ENCODE data around the gene SLC7A6.

Gene SLC7A6

DNA sequence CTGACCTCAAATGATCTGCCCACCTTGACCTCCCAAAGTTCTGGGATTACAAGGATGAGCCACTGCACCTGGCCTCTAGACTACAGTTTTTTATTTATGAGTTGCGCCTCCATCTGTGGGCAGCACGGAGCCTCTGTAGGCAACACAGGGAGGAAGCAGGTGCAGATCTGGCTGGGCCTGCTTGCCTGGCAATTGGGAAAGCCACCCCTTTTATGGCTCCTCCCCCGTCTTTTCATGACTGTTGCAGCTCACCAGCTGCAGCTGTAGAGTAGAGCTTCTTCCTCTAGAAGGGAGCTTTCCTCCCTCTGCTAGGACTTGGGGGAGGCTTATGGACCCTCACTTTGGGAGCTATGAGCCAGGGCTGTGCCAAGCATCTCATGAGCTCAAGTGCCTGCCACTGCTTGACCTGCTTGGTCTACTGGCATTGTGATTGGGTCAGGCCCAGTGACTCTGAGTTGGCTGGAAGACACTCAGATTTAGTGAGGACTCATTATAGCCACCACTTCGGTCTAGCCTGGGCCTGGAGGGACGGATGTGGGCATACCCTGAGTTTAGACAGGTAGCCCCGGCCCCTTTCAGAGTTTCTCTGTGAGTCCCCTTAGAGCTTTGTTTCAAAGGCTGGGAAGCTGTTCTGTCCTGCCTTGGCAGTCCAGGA is 6.9 kb upstream of the SLC7A6 start:
- DNase-seq (ENCODE audit: low read depth): no peak

DNA sequence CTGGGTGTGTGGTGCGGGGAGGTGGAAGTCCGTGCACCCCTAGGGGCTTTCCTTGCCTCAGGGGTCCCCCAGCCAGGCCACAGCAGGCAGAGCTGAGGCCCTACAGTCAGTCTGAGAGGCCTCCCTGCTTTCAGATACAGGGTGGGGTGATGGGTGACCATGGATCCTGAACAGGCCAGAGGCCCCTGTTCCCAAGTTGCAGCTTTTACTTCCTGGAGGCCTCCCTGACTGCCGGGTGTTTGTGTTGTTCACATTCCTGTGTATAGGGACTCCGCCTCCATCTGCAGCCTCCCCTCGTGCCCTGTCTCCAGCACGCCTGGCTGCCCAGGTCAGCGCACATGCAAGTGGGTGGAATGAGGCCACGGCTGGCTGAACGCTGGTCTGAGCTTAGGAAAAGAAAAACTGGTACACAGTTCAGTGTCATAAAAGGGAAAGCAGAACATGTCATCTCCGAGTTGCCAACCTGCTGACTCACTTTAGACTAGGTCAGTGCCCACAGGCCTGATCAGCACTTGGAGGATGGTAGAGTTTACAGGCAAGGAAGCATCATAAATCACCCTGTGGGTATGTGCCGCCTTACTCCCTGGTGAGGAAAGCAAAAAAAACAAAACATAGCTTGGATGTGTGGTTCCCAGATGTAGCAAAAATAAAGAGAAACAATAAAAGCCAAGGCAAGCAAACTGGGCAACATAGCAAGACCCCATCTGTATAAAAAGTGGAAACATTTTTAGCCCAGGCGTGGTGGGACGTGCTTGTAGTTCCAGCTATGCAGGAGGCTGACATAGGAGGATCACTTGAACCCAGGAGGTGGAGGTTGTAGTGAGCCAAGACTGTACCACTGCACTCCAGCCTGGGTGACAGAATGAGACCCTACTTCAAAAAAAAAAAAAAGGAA is 6.2 kb upstream of the SLC7A6 start:
- no peak for DNase-seq (ENCODE audit: low read depth)

DNA sequence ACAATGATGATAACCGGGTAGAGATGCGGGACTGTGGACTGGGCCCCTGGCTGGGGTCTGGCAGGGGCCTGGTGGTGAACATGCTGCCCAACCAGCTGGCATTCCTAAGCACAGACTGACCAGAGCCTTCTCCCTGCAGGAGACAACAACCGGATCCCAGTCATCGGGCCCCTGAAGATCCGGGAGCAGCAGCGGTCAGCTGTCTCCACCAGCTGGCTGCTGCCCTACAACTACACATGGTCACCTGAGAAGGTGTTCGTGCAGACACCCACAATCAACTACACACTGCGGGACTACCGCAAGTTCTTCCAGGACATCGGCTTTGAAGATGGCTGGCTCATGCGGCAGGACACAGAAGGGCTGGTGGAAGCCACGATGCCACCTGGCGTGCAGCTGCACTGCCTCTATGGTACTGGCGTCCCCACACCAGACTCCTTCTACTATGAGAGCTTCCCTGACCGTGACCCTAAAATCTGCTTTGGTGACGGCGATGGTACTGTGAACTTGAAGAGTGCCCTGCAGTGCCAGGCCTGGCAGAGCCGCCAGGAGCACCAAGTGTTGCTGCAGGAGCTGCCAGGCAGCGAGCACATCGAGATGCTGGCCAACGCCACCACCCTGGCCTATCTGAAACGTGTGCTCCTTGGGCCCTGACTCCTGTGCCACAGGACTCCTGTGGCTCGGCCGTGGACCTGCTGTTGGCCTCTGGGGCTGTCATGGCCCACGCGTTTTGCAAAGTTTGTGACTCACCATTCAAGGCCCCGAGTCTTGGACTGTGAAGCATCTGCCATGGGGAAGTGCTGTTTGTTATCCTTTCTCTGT is 5.1 kb upstream of the SLC7A6 start:
- no peak for DNase-seq (ENCODE audit: low read depth)

DNA sequence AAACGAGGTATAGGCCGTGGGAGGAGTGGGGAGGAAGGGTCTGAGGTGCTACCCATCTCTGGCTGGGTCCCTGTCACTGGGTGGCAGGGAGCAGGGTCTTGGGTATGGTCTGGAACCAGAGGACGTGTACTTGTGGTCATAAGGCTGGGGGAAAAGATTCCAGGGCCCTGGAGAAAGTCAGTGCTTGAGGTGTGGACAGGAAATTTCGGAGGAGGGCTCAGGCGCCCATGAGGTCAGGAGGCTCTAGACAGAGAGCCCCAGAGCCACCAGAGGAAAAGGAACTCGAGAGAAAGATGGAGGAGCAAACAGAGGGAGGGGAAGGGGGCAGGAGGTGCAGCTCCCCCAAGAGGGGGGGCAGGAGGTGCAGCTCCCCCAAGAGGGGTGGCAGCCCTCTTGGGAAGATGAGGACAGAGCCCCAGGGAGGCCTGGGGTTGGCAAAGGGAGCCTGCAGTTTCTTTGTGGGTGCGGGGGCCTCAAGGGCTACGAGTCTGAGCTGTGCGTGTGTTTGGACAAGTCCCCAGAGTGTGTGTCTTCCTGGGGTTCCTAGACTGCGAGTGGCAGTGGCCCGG is 683 bp upstream of the SLC7A6 start:
- DNase-seq (ENCODE audit: low read depth): no peak

DNA sequence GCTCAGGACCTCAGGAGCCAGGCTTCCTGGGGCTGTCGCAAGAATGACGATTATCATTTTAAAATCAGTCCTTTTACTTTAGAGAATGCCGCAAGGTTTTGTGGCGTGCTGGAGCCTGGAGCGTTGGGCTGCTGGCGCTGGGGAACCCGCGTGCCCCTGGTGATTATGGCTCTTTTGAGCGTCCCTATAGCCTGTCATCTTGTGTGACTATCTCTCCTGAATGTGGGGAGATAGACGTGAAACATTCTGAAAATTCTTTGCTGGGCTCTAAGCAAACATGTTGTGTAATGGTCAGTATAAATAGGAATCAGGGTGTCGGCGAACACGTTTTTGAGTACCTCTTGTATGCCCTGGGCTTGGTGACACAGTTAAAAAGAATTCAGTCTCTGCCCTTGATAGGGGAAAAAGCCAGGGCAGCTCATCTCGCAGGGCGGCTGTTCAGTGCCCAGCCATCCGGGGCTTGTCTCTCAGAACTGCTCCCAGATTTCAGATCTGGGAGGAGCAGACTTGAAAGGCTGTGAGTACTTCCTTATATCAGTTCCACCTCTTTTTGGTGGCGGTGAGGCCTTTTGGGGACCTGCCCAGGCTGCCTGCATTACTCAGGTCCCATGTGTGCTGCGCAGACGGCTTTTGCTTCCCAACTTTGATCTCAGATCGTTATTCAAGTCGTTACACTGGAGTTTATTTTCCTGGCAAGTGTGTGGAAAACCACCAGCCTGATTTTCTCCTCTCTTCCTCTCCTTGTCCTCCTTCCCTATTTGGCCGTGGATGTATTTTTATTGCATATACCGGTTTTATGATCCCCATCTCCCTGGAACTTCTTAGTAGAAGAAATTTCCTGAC is 973 bp downstream of the SLC7A6 start:
- DNase-seq (ENCODE audit: low read depth): no peak

DNA sequence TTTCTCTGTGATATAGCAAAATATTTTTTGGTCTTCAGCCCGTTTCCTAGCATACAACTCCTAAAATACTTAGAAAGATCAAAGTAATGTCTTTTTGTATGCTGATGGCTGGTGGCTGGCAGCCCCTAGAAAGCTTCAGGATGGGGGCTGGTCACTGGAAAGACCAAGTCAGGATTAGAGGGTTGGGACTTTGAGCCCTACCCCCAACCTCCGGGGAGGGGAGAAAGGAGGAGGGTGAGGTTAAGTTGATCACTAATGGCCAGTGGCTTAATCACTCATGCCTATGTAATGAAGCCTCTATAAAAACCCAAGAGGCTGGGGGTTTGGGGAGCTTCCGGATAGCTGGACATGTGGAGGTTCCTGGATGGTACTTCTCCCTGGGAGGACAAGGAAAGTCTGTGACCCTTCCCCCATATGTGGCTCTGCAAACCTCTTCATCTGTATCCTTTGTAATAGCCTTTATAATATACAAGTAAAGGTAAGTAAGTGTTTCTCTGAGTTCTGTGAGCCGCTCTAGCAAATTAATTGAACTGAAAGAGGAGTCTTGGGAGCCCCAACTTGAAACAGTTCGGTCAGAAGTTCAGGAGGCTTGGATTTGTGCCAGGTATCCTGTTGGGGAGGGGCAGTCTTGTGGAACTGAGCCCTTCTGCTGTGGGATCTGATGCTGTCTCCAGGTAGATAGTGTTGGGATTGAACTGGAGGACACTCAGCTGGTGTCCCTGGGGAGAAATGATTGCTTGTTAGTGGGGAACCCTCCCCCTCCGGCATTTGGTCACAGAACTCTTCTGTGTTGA is 3.5 kb downstream of the SLC7A6 start:
- DNase-seq (ENCODE audit: low read depth): no peak

DNA sequence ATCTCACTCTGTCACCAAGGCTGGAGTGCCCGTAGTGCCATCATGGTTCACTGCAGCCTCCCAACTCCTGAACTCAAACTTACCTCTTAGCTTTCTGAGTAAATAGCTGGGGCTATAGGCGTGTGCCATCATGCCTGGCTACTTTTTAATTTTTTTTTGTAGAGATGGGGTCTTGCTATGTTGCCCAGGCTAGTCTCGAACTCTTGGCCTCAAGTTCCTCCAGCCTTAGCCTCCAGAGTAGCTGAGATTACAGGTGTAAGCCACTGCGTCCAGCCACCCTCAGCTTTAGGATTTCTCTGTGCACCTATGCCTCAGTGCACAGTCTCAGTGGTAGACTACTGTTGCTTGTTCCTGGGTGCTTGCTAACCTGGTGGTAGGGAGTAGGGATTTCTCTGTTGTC is 5.5 kb downstream of the SLC7A6 start:
- no peak for DNase-seq (ENCODE audit: low read depth)

DNA sequence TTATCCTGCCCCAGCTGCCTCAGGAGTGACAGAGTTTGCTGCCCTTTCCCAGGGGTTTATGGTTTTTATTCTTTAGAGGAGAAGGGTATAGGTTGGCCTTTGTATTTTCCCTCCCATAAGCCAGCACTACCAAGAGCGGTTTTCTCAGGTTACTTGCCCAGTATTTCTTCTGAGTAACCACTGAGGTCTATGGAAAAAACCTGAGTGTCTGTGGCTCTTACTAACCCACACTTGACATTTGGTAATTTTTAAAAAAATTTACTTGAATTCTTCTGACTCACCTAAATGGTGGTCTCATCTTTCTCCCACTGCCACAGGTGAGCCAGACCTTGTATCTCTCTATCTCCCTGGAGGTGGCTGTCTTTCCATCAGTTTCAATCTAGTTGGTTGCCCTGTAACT is 6.0 kb downstream of the SLC7A6 start:
- DNase-seq (ENCODE audit: low read depth): no peak

DNA sequence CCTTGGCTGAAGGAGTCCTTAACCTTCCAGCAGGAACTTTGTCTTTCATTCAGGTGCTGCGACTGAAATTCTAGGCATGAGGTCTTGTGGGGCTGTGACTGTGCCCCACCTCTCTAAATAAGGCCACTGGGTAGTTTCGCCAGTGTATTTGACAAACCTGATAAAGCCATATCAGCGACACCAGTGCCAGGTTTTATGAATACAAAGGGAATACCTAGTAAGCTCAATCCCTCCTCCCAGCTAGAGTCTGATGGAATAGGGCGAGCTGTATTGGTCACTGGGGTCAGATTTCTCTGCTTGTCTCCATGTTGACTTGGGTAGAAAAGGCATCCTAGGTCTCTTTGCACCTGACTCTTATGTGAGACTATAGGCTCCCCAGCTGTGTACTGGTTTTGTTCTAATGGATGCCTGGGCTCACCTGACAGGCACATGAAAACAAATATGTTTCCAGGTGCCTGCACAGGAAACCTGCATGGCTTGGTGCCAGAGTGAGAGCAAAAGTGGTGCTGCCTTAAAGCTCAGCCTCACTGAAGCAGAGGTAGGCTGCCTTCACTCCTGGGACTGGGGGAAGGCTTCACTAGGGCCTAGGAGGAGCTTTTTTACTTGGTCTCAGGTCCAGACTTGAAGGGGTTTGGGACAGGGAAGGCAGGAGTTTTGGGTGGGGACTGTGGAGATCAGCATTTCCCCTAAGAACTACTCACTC is 8.3 kb downstream of the SLC7A6 start:
- DNase-seq (ENCODE audit: low read depth): no peak

DNA sequence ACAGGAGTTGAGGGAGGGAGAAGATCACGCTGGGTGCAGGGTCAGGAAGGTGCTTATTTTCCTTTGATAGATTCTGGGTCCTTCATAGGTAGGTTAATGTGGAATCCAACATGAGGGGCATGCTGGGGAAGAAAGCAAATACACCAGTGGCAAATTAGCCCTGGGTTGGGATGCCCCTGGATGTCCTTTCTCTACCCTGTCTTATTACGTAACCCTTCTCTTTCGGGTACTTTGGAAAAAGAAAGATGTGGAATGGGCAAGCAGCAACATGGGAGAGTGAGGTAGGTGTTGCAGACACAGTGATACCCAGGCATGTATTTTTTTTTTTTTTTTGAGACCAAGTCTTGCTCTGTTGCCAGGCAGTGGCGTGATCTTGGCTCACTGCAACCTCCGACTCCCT is 9.1 kb downstream of the SLC7A6 start:
- no peak for DNase-seq (ENCODE audit: low read depth)

DNA sequence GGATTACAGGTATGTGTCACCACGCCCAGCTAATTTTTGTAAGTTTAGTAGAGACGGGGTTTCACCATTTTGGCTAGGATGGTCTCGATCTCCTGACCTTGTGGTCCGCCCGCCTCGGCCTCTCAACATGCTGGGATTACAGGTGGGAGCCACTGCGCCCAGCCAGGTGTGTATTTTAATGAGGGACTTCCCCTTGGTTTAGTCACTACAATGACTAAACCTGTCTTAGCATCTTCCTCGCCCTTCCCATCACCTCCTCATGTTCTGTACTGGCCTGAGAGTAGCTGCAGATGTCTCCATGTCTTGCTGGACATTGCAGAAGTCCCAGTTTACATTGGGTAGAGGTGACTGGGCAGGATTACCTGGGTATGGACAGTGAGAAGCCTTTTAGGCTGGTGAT is 9.6 kb downstream of the SLC7A6 start:
- DNase-seq (ENCODE audit: low read depth): no peak

DNA sequence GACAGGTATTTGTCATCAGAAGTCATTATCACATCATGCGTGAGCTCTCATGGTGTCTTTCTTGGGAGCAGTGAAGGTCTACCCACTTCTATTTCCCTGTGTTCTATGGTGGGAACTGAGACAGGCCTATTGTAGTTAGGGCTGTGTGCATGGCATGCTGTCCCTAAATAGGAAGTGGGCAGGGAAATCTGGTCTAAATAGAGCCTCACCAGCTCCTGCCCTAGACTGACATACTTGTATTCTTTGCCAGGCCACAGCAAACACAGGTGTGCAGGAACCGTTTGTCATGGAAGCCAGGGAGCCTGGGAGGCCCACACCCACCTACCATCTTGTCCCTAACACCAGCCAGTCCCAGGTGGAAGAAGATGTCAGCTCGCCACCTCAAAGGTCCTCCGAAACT is 10.1 kb downstream of the SLC7A6 start:
- DNase-seq (ENCODE audit: low read depth): no peak

DNA sequence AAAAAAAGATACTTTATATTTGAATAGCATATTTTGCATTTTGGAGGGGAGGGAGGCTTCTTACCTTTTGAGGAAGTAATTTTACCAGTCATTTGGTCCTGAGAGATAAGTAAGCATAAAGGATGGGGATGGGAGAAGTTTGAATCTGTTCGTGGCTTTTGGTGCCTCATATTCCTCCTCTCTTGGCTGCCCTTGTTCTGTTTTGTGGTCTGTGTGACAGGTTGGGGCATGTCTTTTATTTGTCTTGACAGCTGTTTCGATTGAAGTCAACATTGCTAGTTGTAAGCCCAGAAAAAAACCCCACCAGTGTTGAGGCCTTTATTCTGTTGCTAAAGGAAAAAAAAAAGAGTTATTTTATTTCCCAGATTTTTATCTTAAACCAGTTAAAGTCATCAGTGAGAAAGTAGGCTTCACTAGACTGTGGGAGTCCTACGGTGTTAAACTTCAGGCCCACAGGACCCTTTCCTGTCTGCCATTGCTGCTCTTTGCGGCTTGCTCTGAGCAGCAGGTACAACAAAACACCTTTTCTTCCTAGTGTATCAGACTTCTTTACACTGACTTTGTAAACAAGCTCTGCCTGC is 11.4 kb downstream of the SLC7A6 start:
- no peak for DNase-seq (ENCODE audit: low read depth)

DNA sequence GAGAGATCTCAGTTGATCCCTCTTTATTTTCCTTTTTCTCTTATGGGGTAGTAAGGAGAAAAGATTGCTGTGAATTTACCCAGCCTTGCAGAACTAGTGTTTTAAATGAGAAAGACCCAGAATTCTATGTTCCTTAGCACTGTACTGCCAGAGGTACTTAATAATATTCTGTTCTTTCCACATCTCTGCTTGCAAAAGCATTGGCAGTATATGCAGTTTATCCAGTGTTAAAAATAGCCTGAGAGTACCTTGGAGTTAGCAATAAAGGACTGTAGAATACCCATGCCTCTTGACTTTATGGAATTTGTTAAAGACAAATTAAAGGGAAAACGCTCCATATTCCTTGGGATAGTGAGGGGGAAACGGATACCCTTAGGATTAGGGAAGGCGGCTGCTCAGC is 11.9 kb downstream of the SLC7A6 start:
- no peak for DNase-seq (ENCODE audit: low read depth)

DNA sequence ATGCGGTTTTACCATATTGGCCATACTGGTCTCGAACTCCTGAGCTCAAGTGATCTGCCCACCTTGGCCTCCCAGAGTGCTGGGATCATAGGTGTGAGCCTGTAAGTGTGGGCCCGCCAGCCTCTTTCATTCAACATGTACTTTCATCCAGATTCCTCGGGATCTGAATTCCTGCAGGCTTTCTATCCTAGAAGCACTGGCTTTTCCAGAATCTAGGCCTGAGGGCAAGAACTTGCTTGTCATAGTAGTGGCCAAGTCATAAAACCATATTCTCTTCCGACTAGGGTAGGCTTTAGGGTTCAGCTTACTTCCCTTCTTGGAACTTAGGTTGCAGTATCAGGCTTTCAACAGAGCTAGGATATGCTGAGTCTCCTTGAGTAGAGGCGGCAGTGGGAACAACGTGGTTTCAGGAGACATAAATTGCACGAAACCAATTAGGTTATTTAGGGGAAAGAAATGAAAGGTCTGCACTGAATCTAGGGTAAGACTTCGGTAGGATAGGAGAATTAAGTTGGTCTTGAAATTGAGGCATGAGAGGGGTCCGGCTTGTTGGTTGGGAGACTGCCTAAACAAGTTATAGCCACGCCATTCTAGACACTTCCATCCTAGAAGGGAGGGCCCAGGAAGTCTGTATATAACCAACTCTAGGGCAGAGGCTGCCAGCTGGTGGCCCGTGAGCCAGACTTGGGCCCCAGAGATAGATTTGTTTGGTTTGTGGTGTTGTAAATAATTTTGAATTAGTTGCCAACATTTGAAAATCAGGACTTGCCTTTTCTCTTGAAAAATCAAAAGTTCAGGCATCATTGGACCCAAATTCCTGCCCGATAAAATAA is 15.6 kb downstream of the SLC7A6 start:
- DNase-seq (ENCODE audit: low read depth): no peak

DNA sequence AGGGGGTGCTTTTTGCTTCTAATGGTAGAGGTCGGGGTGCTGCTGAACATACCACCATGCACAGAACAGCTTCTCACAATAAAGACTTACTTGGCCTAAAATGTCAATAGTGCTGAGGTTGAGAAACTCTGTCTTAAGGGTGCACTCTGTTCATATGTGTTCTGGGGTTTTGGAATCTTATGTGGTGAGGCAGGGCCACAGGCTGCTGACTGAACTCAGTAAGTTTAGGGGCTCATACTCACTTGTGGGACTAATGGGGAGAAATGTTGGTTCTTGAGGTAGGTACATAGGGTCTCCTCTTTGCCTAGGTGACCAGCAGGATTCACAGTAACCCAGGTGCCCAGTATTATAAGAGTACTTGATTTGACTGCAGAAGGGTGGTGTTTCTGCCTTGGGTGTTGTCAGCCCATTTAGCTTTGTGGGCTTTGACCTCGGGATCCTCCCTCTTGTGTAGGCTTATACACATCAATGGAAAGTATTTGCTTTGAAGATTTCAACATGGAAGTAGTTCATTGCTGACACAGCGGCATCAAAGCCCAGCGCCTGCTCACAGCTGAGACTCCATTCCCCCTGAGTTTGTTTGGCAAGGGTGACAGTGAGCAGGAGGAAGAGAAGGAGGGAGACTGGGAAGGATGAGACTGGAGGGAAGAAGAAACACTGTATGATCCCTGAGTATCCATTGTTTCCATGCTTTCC is 17.2 kb downstream of the SLC7A6 start:
- DNase-seq (ENCODE audit: low read depth): no peak

DNA sequence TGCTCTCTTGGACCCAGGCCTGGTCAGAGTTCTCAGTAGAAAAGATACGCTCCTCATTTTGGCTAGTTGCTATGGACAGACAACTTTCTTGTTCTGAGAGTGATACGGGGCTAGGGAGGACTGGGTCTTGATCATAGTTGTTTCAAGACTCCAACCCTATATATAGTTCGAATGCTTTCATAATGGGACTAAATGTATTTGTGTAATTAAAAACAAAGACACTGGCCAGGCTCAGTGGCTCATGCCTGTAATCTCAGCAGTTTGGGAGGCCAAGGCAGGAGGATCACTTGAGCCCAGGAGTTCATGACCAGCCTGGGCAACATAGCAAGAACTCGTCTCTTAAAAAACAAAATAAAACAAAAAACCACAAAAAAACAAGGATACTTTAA is 17.7 kb downstream of the SLC7A6 start:
- no peak for DNase-seq (ENCODE audit: low read depth)

DNA sequence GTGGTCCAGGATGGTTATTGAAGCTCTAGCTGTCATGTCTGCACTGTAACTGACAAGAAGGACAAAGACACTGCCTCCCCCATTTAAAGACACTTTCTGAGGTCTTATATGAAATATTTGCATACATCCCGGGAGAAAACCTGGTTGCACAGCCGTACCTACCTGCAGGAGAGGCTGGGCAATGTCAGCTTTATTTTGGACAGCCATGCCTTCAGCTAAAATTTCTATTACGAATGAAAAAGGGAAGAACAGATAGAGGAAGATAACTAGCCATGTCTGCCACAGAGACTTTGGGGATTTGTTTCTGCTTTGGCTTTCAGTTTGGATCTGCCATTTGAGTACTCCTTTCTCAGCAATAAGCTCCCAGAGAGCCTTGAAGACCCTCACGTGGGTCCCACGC is 19.0 kb downstream of the SLC7A6 start:
- no peak for DNase-seq (ENCODE audit: low read depth)
